GM23248 (cell line): ENCODE data around the gene CLSTN2. TPM values are rescaled to one million over a fixed set of nuclear protein-coding genes. Genes with fewer than 3 reads are reported as not detected.

Source experiments
- DNase-seq: peaks from one replicate; pipeline ENCODE4 v3.0.0-alpha.2; 2015
- H2AFZ ChIP-seq: fragments of 200-600 bp; sonication (generic); 2 replicates; pipeline ENCODE4 v1.6.1; 2016; ENCODE audit warnings: antibody characterized with exemption
- H3F3A ChIP-seq: fragments of 200-600 bp; sonication (generic); 2 replicates; pipeline ENCODE4 v1.6.1; 2016; ENCODE audit warnings: mild to moderate bottlenecking, antibody characterized with exemption, mixed run types; ENCODE audit not compliant: insufficient read depth
- H3K27ac ChIP-seq: fragments of 200-600 bp; sonication (generic); 2 replicates; pipeline ENCODE4 v1.5.1; 2016; ENCODE audit warnings: mild to moderate bottlenecking
- H3K27me3 ChIP-seq: fragments of 200-600 bp; sonication (generic); replicated peaks from 2 replicates; pipeline ENCODE4 v1.6.1; 2016; ENCODE audit warnings: mild to moderate bottlenecking; ENCODE audit not compliant: insufficient read depth
- H3K36me3 ChIP-seq: fragments of 200-600 bp; sonication (generic); 2 replicates; pipeline ENCODE4 v1.6.1; 2016; ENCODE audit warnings: low read depth, mild to moderate bottlenecking
- H3K4me1 ChIP-seq: fragments of 200-600 bp; sonication (generic); 2 replicates; pipeline ENCODE4 v1.6.1; 2016; ENCODE audit warnings: mild to moderate bottlenecking; ENCODE audit not compliant: insufficient read depth
- H3K4me2 ChIP-seq: fragments of 200-600 bp; sonication (generic); one replicate; pipeline ENCODE4 v1.6.1; 2016; ENCODE audit warnings: mild to moderate bottlenecking; ENCODE audit not compliant: unreplicated experiment
- H3K4me3 ChIP-seq: fragments of 200-600 bp; sonication (generic); 2 replicates; pipeline ENCODE4 v1.5.1; 2016; ENCODE audit warnings: mild to moderate bottlenecking
- H3K79me2 ChIP-seq: fragments of 200-600 bp; sonication (generic); 2 replicates; pipeline ENCODE4 v1.6.1; 2016; ENCODE audit warnings: mild to moderate bottlenecking; ENCODE audit not compliant: insufficient read depth
- H3K9ac ChIP-seq: fragments of 200-600 bp; sonication (generic); 2 replicates; pipeline ENCODE4 v1.6.1; 2016; ENCODE audit warnings: mild to moderate bottlenecking
- H3K9me2 ChIP-seq: fragments of 200-600 bp; sonication (generic); 2 replicates; pipeline ENCODE4 v1.6.1; 2016; ENCODE audit warnings: mixed run types, mild to moderate bottlenecking, moderate library complexity; ENCODE audit not compliant: insufficient read depth
- H3K9me3 ChIP-seq: fragments of 200-600 bp; sonication (generic); one replicate; pipeline ENCODE4 v1.6.1; 2017; ENCODE audit warnings: low read depth
- H4K20me1 ChIP-seq: fragments of 200-600 bp; sonication (generic); 2 replicates; pipeline ENCODE4 v1.6.0; 2016; ENCODE audit not compliant: insufficient read depth
- EZH2 ChIP-seq: fragments of 200-600 bp; sonication (generic); IDR thresholded peaks from 2 replicates; pipeline ENCODE4 v1.6.1; 2018; ENCODE audit warnings: antibody characterized with exemption, mild to moderate bottlenecking; ENCODE audit not compliant: insufficient read depth, poor library complexity, severe bottlenecking
- EZH2phosphoT487 ChIP-seq: fragments of 200-600 bp; sonication (generic); IDR thresholded peaks from 2 replicates; pipeline ENCODE4 v1.6.1; 2018; ENCODE audit warnings: antibody characterized with exemption, moderate library complexity, mild to moderate bottlenecking, low read depth; ENCODE audit not compliant: insufficient read depth
- WGBS, 2 experiments: methylation state at CpG; one replicate each; pipeline ENCODE4 v1.1.6; 2015 to 2017; ENCODE audit warnings: low lambda C conversion rate in 2 of 2, low coverage in 1 of 2; ENCODE audit errors: missing lambda C conversion rate in 2 of 2; 5-methylcytosine and 5-hydroxymethylcytosine counted together
- in situ Hi-C: fragments of 300-500 bp; cut with MboI; formaldehyde crosslinking; loops from 2 replicates; pipeline ENCODE4 v1.15.0; 2020
- polyA plus RNA-seq: library from polyadenylated mRNA; unstranded; fragments of >200 nt; fragmentation: Nextera tagmentation; extraction: Ambion mirVana; gene quantifications from 2 replicates; pipeline ENCODE4 v1.2.1, GENCODE V29; 2016
- total RNA-seq: library from RNA; depleted of rRNA; stranded (reverse); fragments of >200 nt; shearing (Covaris generic); gene quantifications from 2 replicates; pipeline ENCODE4 v1.2.3, GENCODE V29; 2014

CLSTN2 gene
- total and polyA plus RNA-seq, 2 experiments from 2014 or later: not detected

DNA sequence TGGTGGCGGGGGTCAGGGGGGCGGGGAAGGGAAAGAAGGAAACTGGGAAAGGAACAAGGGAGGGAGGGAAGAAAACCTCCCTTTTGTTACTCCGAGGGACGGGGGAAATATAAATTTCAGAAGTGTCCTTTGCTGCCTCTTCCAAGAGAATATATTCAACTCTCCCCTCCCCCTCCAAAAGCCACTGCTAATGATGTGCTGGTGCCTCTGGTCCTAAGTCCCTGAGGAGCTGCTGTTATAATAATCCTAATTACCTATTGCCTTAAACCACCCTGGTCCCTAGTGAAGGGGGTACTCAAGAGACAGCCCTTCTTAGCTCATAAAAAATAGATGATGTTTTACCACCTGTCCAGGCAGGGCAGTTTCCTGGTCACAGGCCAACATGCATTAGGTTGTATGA, 624.6 kb downstream of the CLSTN2 start:
- H3K9me2 ChIP-seq: no peaks in the 10 kb centered on the region

DNA sequence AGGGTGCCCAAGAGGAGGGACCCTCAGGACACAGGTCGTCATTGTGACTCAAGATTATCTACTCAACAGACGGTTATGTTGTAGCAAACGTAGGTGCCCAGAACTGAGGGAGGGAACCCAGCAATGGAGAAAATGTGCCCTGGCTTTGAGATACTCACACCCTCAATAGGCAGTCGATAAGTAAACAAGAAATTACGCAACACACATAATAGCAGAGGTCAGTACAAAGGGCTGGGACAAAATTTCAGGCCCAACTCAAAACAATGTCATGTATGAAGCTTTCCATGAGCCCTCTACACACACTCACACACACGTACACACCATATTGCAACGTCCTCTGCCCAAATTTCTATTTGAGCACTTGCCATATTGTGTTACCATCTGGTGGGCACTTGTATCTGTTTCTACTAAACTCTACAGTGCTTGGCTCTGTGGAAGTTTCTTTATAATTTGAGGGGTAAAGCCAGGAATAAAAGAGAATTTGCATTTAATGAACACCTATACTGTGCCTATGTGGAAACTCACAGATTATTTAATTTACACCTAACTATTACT, 628.3 kb downstream of the CLSTN2 start:
- no peaks in the 10 kb centered on the region for H3K36me3 ChIP-seq
- no peak overlapping the region for H3K4me2 ChIP-seq
- no peaks in the 10 kb centered on the region for H3K9me2 ChIP-seq
- H3K9me3 ChIP-seq: no peaks in the 10 kb centered on the region
- in situ Hi-C loops: no loop called here
- 14 to 21% methylated on average over 7 of the region's 7 CpGs for WGBS, 2 experiments
- H3K79me2 ChIP-seq: no peaks in the 10 kb centered on the region
- no peaks in the 10 kb centered on the region for H4K20me1 ChIP-seq
- TF ChIP-seq EZH2phosphoT487: no peak
- no peak for TF ChIP-seq EZH2
- H3K27me3 ChIP-seq: peaks cover 20% of the 10 kb centered on the region
- H3K9ac ChIP-seq: no peak overlapping the region
- no peak for DNase-seq
- H3K4me1 ChIP-seq: no peaks in the 10 kb centered on the region
- H2AFZ ChIP-seq: no peak overlapping the region
- H3K4me3 ChIP-seq: no peak overlapping the region
- no peak overlapping the region for H3K27ac ChIP-seq
- no peaks in the 10 kb centered on the region for H3F3A ChIP-seq

More for the DNA sequence above, 624.6 kb downstream of the CLSTN2 start:
- H3K36me3 ChIP-seq: no peaks in the 10 kb centered on the region
- DNase-seq: no peak
- no peak overlapping the region for H3K4me2 ChIP-seq
- H3K9me3 ChIP-seq: no peaks in the 10 kb centered on the region
- whole genome bisulfite sequencing, 2 experiments: 20 to 44% methylated on average over 3 to 4 of the region's 4 CpGs
- in situ Hi-C loops: no loop called here
- no peaks in the 10 kb centered on the region for H4K20me1 ChIP-seq
- no peak overlapping the region for H2AFZ ChIP-seq
- no peak overlapping the region for H3K27ac ChIP-seq
- peaks cover 8% of the 10 kb centered on the region; the same call in 1 of the 2 replicates for H3K27me3 ChIP-seq
- no peaks in the 10 kb centered on the region for H3F3A ChIP-seq
- no peaks in the 10 kb centered on the region for H3K79me2 ChIP-seq
- H3K4me1 ChIP-seq: no peaks in the 10 kb centered on the region
- H3K4me3 ChIP-seq: no peak overlapping the region
- H3K9ac ChIP-seq: no peak overlapping the region
- TF ChIP-seq EZH2phosphoT487 (no peak), EZH2 (no peak)

DNA sequence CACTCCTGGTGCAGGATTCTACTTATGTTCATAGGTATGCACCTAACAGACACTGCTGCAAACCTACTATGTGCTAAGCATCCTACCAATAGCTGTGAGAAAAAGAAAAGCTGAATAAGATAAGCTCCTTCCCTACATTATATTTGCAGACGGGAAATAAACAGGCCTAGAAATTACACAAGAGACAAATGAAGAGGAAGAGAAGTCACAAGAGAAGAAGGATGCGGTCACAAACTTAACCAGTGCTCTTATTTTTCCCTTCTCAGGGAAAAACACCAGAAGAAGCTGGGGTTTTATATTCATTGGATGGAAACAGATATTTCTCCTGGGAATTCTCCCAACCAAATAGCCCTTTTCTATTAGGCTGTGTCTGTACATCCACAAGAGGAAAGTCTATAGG, 633.1 kb downstream of the CLSTN2 start:
- H3K79me2 ChIP-seq: no peaks in the 10 kb centered on the region
- no peaks in the 10 kb centered on the region for H3F3A ChIP-seq
- no peaks in the 10 kb centered on the region for H4K20me1 ChIP-seq
- no peaks in the 10 kb centered on the region for H3K4me1 ChIP-seq
- H3K9me2 ChIP-seq: no peaks in the 10 kb centered on the region
- no peaks in the 10 kb centered on the region for H3K9me3 ChIP-seq
- no peak for DNase-seq
- WGBS, 2 experiments: 66 to 72% methylated on average over 2 of the region's 2 CpGs
- H3K36me3 ChIP-seq: no peaks in the 10 kb centered on the region
- no peak overlapping the region for H3K27ac ChIP-seq
- H2AFZ ChIP-seq: no peak overlapping the region
- in situ Hi-C loops: no loop called here
- H3K27me3 ChIP-seq: peaks cover 22% of the 10 kb centered on the region
- H3K4me3 ChIP-seq: no peak overlapping the region
- H3K9ac ChIP-seq: no peak overlapping the region
- no peak overlapping the region for H3K4me2 ChIP-seq
- no peak for TF ChIP-seq EZH2phosphoT487
- TF ChIP-seq EZH2: no peak

DNA sequence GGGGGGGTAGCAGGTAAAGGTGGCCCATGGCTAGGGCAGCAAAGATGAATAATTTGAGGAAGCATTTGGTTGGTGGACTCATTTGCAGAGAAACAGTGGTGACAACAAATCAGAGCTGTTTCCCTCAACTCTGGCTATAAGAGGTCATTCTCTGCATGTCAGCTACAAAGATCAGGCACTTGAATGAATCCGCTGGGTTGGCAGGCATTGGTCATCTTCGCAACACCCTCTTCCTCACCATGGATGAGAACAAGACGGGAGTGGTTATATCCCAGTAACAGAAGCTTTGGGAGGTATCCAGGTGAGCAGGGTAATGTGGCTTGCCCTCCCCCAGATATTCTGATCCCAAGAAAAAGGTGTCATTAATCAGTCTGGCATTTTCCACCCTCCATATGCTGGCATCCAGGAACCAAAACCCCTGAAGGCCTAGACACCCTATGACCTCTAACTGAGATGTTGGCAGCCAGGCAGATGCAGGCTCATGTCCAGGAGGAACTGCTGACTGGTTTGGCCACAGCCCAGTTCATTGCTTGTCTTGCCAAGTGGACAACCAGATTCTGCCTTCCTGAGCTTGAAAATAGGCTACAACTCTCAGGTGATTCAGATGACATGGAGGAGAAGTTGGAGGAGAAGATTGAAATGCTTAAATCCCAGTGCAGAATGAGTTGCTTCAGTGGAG, 634.0 kb downstream of the CLSTN2 start:
- TF ChIP-seq EZH2phosphoT487: no peak
- Histone ChIP-seq H3K27me3 (peaks cover 22% of the 10 kb centered on the region), H3K9me3 (no peaks in the 10 kb centered on the region), H2AFZ (no peak overlapping the region), H3F3A (no peaks in the 10 kb centered on the region), H3K4me2 (no peak overlapping the region), H4K20me1 (no peaks in the 10 kb centered on the region), H3K4me3 (no peak overlapping the region), H3K79me2 (no peaks in the 10 kb centered on the region), H3K4me1 (no peaks in the 10 kb centered on the region), H3K9ac (no peak overlapping the region), H3K9me2 (no peaks in the 10 kb centered on the region), H3K36me3 (no peaks in the 10 kb centered on the region), H3K27ac (no peak overlapping the region)
- DNase-seq: no peak
- 53 to 67% methylated on average over 3 of the region's 3 CpGs for WGBS, 2 experiments
- in situ Hi-C loops: no loop called here

DNA sequence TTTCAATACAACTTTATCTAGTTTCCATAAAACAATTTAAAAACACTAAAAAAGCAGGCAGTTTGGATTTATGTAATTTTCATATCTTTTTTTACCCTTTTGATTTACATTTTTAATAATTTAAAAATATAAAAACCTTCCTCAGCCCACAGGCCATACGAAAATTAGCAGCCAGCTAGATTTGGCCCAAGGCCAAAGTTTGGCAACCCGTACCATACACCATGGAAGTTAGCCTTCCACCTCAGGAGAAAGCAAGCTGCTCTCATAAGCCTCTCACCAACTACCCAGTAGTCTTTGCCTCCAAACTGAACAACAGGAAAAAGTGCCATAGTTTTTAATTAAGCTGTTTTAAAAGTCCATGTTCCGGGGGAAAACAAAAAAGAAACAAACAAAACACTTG, 635.6 kb downstream of the CLSTN2 start:
- Histone ChIP-seq H3K4me1 (no peaks in the 10 kb centered on the region), H4K20me1 (no peaks in the 10 kb centered on the region), H3K4me2 (no peak overlapping the region), H2AFZ (no peak overlapping the region), H3K27ac (no peak overlapping the region), H3F3A (no peaks in the 10 kb centered on the region), H3K9me2 (no peaks in the 10 kb centered on the region), H3K36me3 (no peaks in the 10 kb centered on the region), H3K79me2 (no peaks in the 10 kb centered on the region), H3K9ac (no peak overlapping the region), H3K27me3 (peaks cover 20% of the 10 kb centered on the region), H3K9me3 (no peaks in the 10 kb centered on the region), H3K4me3 (no peak overlapping the region)
- no peak for TF ChIP-seq EZH2phosphoT487
- no peak for TF ChIP-seq EZH2
- in situ Hi-C loops: no loop called here
- 28 to 38% methylated on average over 3 of the region's 3 CpGs for WGBS, 2 experiments
- no peak for DNase-seq
